K562 (cell line): ENCODE results near the gene ERN1. TPM values are rescaled to one million over a fixed set of nuclear protein-coding genes. Genes with fewer than 3 reads are reported as not detected.
"Not testable (repeated sequence)": the region's sequence is repeated elsewhere in the genome, so short reads cannot be mapped to it uniquely, and the experiment has no call there.

ENCODE experiments used
- BRD9 ChIP-seq: fragments of 450-650 bp; IDR thresholded peaks from 2 replicates; pipeline ENCODE4 v1.6.1; 2018; ENCODE audit warnings: low read depth; ENCODE audit not compliant: partially characterized antibody
- DMBX1 ChIP-seq: fragments of 250-450 bp; sonication (Bioruptor Pico); IDR thresholded peaks from 2 replicates; pipeline ENCODE4 v1.8.0; 2022; ENCODE audit warnings: inconsistent platforms, mild to moderate bottlenecking, moderate library complexity, borderline replicate concordance
- GTF2A2 ChIP-seq: IDR thresholded peaks from 2 replicates; pipeline ENCODE4 v1.6.1; 2016; ENCODE audit warnings: mild to moderate bottlenecking, missing genetic modification characterization, missing compliant biosample characterization
- HLTF ChIP-seq: fragments of 450-650 bp; IDR thresholded peaks from 2 replicates; pipeline ENCODE4 v1.6.1; 2016
- MBD2 ChIP-seq: sonication (generic); IDR thresholded peaks from 2 replicates; pipeline ENCODE4 v1.6.1; 2016; ENCODE audit warnings: low read depth, borderline replicate concordance
- NR1H2 ChIP-seq: sonication (generic); formaldehyde crosslinking; IDR thresholded peaks from 2 replicates; pipeline ENCODE4 v1.4.0; 2020; ENCODE audit warnings: mild to moderate bottlenecking, missing genetic modification reagents
- NR2C2 ChIP-seq, 2 experiments: fragments of 200-800 bp in 1 of 2; sonication (Bioruptor generic) in 1 of 2; sonication (generic) in 1 of 2; formaldehyde crosslinking in 1 of 2; IDR thresholded peaks; 2 replicates each; pipeline versions ENCODE4 v1.6.1 to v1.8.0; 2016 to 2022; ENCODE audit warnings: mild to moderate bottlenecking in 1 of 2, missing compliant biosample characterization in 1 of 2, missing genetic modification characterization in 1 of 2, missing genetic modification reagents in 1 of 2
- NRF1 ChIP-seq, 2 experiments: fragments of 450-650 bp; IDR thresholded peaks in 1 of 2; conservative IDR thresholded peaks in 1 of 2; 2 replicates each; pipeline ENCODE4 v1.6.1; 2014; ENCODE audit warnings: mild to moderate bottlenecking in 2 of 2
- SMARCA5 ChIP-seq: fragments of 450-650 bp; IDR thresholded peaks from 2 replicates; pipeline ENCODE4 v1.6.1; 2016
- SMARCC2 ChIP-seq: fragments of 450-650 bp; IDR thresholded peaks from 2 replicates; pipeline ENCODE4 v1.6.1; 2017; ENCODE audit warnings: antibody characterized with exemption, moderate library complexity, mild to moderate bottlenecking, low read depth
- USF1 ChIP-seq: sonication (generic); formaldehyde crosslinking; IDR thresholded peaks from 2 replicates; pipeline ENCODE4 v1.9.0; 2022; ENCODE audit warnings: mild to moderate bottlenecking, missing genetic modification reagents
- ZFX ChIP-seq: sonication (generic); formaldehyde crosslinking; IDR thresholded peaks from 2 replicates; pipeline ENCODE4 v1.8.0; 2022; ENCODE audit warnings: mild to moderate bottlenecking, missing genetic modification reagents, moderate library complexity
- ZNF592 ChIP-seq: fragments of 450-650 bp; IDR thresholded peaks from 2 replicates; pipeline ENCODE4 v1.6.1; 2017; ENCODE audit warnings: antibody characterized with exemption, mild to moderate bottlenecking
- ZNF644 ChIP-seq: fragments of 200-800 bp; sonication (Bioruptor generic); IDR thresholded peaks from 2 replicates; pipeline ENCODE4 v1.6.1; 2016; ENCODE audit warnings: low read depth, missing genetic modification characterization, missing compliant biosample characterization
- polyA plus RNA-seq, 8 experiments: library from polyadenylated mRNA; depleted of rRNA in 4 of 8; stranded (reverse) in 5 of 8; unstranded in 3 of 8; fragments of >200 nt; fragmentation: Nextera tagmentation in 2 of 8; fragmentation: Illumina TruSeq in 1 of 8; extraction: Ambion mirVana in 2 of 8; extraction: Trizol in 1 of 8; gene quantifications; 2 replicates each; pipeline versions ENCODE4 v1.2.1 to v1.2.3, GENCODE V29; 2011 to 2014; ENCODE audit warnings: inconsistent platforms in 1 of 8, missing spikeins in 1 of 8
- total RNA-seq, 7 experiments: library from RNA; depleted of rRNA in 6 of 7; stranded (reverse); fragments of >200 nt in 6 of 7; fragmentation: Illumina TruSeq in 2 of 7; extraction: Trizol in 2 of 7; gene quantifications; 2 replicates each; pipeline versions ENCODE4 v1.2.1 to v1.2.3, GENCODE V29; 2011 to 2021; ENCODE audit warnings: low replicate concordance in 1 of 7

The ERN1 gene
- total and polyA plus RNA-seq, 9 of the 15 experiments (the other 6 are each of a cell fraction or from before 2014, with no cell fraction given): 2.1 to 22.5 (median 7.3) TPM

GRCh38 chr17:64007089-64007837, 122.7 kb downstream of the ERN1 start (continued):
- TF ChIP-seq ZFX: peak; percentile 57
- TF ChIP-seq NR1H2 (CRISPR knock-in tag): 0 out of 2 replicates have a peak, but pooled peaks have one; percentile 39
- TF ChIP-seq HLTF: 0 out of 2 replicates have a peak, but pooled peaks have one; percentile 24
- TF ChIP-seq SMARCC2: 0 out of 2 replicates have a peak, but pooled peaks have one; percentile 6
- TF ChIP-seq USF1 (CRISPR knock-in tag): peak; percentile 4; the same call in 1 of the 2 replicates
- TF ChIP-seq SMARCA5: 0 out of 2 replicates have a peak, but pooled peaks have one; percentile 66
- peak; percentile 25 for TF ChIP-seq BRD9
- TF ChIP-seq DMBX1: peak; percentile 26; the same call in 1 of the 2 replicates
- TF ChIP-seq MBD2: peak; percentile 4; the same call in 1 of the 2 replicates
- TF ChIP-seq NRF1 (conservative IDR thresholded peaks at IDR 0.05 in 1 of 2, IDR thresholded peaks at IDR 0.05 in 1 of 2): peak in 1 of 2 experiments; percentile 60; a peak in 2 of 4 replicates
- TF ChIP-seq NR2C2 (CRISPR knock-in tag; IDR thresholded peaks at IDR 0.05): not testable (repeated sequence)
- TF ChIP-seq NR2C2 (tag; IDR thresholded peaks at IDR 0.05): 0 out of 2 replicates have a peak, but pooled peaks have one; percentile 24
- TF ChIP-seq ZNF644 (tag): peak; percentile 67; the same call in 1 of the 2 replicates
- 0 out of 2 replicates have a peak, but pooled peaks have one; percentile 12 for TF ChIP-seq ZNF592
- 0 out of 2 replicates have a peak, but pooled peaks have one; percentile 35 for TF ChIP-seq GTF2A2 (tag)
